Prostate gland (tissue), 2 donors: ENCODE results near the gene AGPAT4.

ENCODE experiments used
- POLR2A ChIP-seq: fragments of 450-650 bp; IDR thresholded peaks from one replicate; pipeline ENCODE4 v1.6.1; 2016; ENCODE audit warnings: antibody characterized with exemption, mild to moderate bottlenecking
- TF ChIP-seq, protein P1 (sequence below), 4 experiments: fragments of 200-600 bp in 2 of 4; fragments of 450-650 bp in 2 of 4; sonication (generic) in 2 of 4; IDR thresholded peaks; 1 replicate in 3 of 4; 2 replicates in 1 of 4; pipeline ENCODE4 v1.5.1; 2016 to 2019; ENCODE audit warnings: antibody characterized with exemption in 4 of 4, mild to moderate bottlenecking in 2 of 4, moderate library complexity in 2 of 4

- TF ChIP-seq, protein P1, sequence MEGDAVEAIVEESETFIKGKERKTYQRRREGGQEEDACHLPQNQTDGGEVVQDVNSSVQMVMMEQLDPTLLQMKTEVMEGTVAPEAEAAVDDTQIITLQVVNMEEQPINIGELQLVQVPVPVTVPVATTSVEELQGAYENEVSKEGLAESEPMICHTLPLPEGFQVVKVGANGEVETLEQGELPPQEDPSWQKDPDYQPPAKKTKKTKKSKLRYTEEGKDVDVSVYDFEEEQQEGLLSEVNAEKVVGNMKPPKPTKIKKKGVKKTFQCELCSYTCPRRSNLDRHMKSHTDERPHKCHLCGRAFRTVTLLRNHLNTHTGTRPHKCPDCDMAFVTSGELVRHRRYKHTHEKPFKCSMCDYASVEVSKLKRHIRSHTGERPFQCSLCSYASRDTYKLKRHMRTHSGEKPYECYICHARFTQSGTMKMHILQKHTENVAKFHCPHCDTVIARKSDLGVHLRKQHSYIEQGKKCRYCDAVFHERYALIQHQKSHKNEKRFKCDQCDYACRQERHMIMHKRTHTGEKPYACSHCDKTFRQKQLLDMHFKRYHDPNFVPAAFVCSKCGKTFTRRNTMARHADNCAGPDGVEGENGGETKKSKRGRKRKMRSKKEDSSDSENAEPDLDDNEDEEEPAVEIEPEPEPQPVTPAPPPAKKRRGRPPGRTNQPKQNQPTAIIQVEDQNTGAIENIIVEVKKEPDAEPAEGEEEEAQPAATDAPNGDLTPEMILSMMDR (IDR thresholded peaks at IDR 0.05) = no peak
- no peak for TF ChIP-seq POLR2A
These were observed 46.6 kb downstream of the AGPAT4 start for GRCh38 chr6:161227004-161227960.
